GM21526 (cell line): ENCODE data around the gene SPATA18.
"Not testable (repeated sequence)": the region's sequence is repeated elsewhere in the genome, so short reads cannot be mapped to it uniquely, and the experiment has no call there.

Experiments
- ATAC-seq: cut with Tn5 transposase; IDR thresholded peaks from one replicate; pipeline ENCODE4 v1.9.1; 2021; ENCODE audit warnings: moderate library complexity; ENCODE audit not compliant: unreplicated experiment, low FRiP score

The SPATA18 gene

DNA sequence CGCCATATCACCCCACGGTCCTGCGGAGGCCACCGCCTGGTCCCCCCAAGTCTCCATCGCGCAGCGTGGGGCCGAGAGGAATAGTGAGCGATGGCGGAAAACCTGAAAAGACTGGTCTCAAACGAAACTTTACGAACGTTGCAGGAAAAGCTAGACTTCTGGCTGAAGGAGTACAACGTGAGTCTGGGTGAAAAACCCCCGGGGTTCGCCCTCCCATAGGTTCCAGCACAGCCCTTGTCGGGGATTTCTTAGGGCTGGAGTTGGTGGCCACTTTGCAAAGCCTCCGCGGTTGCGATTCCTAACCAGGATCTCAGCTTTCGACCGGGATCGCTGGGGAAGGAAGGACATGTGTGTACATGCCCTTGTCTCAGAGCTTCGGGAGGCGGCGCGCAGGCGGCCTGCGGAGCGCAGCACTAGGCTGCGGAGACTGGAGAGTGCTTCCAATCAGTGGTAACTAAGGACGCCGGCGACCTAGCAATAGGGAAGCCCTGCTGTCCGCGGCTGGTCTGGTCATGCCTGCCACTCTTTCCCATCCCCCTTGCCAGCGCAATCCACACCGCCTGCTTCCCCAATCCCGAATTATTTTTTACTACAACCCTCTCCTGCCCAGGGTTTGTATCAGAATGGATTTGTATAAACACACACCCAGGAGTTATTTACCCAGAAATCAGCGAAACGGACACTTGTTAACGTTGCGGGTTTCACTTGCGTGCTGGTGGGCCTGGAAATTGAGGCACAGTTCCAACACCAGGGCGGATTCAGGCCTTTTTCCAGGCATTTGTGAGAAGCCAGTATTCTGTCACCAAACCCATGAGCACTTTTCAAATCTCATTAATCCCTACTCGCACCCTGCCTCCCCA is 741 bp downstream of the SPATA18 start:
- ATAC-seq = peak; percentile 60

GRCh38 chr4:52052475-52052780 is 1.3 kb downstream of the SPATA18 start:
- peak; percentile 55 for ATAC-seq

DNA sequence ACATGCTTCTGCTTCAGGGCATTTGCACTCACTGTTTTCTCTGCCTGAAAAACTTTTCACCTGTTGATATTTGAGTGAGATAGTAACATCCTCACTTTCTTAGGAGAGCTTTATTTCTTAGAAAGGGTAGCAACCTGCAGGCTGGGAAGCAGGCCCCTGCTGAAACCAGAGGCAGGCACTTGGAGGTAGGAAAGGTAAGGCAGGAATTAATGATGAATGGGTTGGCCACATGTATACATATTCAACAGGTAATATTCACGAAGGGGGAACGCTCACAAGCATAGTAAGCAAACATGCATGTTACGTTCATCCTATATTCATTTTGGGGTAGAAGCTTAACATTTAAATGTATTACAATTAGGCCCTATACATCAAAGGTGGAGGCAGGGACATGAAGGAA is 3.1 kb downstream of the SPATA18 start:
- no peak for ATAC-seq

DNA sequence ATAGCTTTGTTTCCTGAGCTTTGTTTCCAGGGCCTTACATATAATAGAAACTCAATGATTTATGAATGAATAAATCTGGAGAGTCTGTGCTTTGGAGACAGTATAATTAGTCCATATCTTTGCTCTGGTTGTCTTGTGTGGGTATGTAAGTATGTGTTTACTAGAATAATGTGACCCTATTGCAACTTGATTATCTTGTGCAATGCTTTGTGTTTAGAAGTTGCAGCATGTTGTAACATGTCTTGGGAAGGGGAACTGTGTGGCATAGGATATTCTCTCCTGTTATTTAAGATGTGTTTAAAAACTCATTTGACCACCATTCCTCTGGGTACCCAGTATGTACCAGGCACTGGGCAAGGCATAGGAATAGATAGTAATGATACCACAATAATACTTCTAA is 6.1 kb downstream of the SPATA18 start:
- ATAC-seq = no peak

GRCh38 chr4:52058275-52058674 is 7.2 kb downstream of the SPATA18 start:
- ATAC-seq = no peak

- no peak for ATAC-seq
Measured at GRCh38 chr4:52059372-52059771, 8.3 kb downstream of the SPATA18 start.

DNA sequence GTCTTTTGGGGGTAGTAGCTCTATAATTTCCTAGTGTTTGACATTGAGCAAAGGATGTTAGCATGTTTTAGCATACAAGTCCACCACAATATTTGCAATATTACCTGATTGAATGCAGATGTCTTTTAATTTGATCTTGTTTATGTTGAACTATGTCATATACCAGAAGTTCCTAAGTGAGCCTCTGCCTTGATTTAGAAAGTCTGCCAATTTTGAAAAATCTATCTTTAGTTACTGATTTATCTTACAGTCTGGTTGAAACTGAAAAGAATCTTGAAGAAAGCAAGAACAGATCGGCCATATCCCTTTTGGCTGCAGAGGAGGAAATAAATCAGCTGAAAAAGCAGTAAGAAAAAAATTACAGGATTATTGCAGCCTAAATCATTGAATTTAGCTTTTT is 18.5 kb downstream of the SPATA18 start:
- ATAC-seq = no peak

DNA sequence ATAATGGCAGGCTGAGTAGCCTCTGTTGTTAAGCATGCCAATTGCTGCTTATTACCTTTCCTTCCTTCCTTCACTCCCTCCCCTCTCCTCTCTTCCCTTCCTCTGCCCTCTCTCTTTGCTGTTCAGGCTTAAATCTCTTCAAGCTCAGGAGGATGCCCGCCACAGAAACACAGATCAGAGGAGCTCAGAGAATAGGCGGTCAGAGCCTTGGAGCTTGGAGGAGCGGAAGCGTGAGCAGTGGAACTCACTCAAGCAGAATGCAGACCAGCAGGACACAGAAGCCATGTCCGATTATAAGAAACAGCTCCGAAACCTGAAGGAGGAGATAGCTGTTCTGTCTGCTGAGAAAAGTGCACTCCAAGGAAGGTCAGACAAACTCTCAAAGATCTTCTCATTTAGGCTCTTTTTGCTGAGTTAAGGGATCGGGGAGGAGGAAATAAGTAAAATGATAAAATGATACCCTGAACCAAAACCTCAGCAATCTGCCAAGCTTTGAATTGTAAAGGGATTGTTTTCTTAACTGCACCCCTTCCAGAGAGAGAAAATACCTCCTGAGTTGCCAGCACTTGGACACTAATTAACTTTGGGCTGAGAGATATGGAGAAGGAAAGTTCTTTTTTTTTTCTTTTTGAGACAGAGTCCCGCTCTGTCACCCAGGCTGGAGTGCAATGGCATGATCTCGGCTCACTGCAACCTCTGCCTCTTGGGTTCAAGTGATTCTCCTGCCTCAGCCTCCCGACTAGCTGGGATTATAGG is 20.9 kb downstream of the SPATA18 start:
- ATAC-seq = no peak

DNA sequence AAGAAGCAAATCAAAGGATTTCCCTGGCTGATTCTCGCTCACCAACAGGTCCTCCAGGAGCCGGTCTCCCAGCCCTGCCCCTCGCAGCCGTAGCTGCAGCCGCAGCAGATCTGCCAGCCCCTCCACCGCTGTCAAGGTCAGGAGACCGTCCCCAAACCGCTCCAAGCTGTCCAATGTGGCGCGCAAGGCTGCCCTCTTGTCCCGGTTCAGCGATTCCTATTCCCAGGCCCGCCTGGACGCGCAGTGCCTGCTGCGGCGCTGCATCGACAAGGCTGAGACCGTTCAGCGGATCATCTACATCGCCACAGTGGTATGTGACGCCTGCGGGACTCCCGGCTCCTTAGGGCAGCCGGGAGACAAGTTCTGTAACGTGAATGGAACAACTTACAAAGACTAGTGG is 25.6 kb downstream of the SPATA18 start:
- no peak for ATAC-seq

- no peak for ATAC-seq
Measured at GRCh38 chr4:52079659-52080058, 28.6 kb downstream of the SPATA18 start.

DNA sequence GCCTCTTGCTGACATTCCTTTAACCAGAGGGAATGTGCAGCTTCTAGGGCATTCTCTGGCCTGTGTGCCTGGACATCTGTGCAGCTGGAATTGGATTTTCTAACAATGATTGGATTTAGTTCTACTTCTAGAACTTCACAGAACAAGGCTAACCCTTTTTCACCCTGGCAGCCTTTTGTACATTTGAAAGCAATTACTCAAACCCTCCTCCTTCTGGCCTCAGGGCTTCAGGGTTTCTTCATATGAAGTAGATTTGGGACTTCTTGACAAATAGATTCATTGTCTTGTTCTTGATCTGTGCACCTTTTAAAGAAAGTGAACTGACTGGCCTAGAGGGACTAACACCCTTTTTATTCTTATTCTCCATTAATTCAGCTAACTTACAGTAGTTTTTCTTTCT is 30.1 kb downstream of the SPATA18 start:
- no peak for ATAC-seq

- ATAC-seq = not testable (repeated sequence)
Measured at GRCh38 chr4:52086425-52086824, 35.3 kb downstream of the SPATA18 start.

- ATAC-seq = no peak
Measured at GRCh38 chr4:52091801-52092200, 40.7 kb downstream of the SPATA18 start.

DNA sequence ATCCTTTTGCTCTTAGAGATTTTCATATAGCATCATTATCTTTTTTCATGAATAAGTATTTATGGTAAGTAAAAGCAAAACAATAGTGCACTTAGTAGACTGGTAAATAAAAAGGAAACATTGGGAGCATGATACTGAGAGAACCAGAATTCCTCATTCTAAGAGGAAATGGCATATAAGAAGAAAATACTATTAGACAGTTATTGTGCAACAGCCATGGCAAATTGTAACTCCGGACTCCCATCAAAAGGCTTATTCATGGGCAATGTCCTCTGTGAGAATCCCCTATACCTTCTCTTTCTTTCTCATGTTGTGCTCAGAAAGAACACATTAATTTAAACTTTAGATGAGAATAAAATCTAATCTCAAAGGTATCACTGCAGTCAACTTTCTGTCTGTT is 42.4 kb downstream of the SPATA18 start:
- ATAC-seq = no peak

DNA sequence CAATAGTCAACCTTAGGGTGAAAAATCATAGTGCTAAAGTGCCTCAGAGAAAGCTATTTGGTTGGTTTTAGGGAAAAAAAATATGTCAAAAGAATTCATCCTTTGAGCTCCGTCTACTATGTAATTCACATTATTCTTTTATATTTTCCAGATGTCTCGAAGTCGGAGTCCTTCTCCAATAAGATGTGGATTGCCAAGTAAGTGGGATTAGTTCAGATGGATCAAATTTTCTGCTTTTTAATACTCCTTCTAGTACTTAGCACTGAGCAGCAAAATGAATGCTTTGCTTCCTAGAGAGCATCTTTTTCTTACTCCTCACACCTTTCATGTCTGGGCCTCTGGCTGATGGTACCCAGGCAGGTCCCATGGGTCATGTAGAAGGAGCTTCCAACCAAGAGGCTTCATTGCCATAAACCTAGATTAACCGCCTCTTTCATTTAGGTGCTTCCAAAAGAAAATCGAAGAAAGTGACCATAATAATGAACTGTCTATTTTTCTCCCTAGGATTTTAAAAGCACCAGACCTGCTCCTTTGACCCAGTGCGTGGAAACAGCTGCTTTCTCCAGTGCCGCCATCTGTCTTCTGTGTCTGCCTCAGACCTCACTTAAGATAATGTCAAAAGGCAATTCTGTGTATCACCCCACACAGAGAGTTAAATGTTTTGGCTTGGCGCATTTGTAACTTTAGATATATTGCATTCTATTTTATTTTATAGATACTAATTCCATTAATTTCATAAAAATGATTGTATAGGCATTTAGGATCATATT is 43.5 kb downstream of the SPATA18 start:
- no peak for ATAC-seq

DNA sequence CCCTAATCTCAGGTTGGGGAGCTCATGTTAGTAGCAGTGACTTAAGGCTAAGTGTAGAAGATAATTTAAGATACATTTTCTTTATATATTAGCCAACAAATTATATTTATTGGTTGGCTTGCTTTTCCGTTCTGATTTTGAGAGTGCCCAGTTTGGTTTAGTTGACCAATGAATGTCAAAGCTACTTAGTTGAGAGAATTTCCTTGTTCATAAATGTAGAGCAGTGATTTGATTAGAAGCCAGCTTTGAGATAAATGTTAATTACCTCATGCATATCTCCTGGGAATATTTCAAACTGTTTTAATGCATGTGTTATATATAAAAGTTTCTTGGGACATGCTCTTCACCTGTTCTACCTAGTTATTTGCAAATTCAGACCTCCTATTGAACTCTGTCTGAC is 44.3 kb downstream of the SPATA18 start:
- no peak for ATAC-seq

DNA sequence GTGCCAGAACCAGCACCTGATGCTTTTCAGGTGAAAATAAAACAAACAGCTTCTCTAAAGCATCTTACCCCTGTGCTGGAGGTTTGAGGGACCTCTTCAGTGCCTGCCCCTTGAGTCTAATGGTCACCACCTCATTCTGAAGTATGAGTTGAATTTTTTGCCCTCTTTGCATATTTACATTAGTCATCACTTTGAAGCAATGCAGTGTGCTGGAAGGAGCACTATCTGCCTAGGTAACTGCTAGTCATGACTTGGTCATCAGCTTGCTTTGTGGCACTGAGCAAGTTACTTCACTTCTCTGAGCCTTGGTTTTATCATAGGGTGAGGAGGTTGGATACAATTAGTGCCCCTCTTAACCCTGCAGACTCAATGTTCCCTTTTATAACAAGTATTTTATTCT is 44.9 kb downstream of the SPATA18 start:
- no peak for ATAC-seq

GRCh38 chr4:52098618-52099017 is 47.5 kb downstream of the SPATA18 start:
- ATAC-seq = no peak

DNA sequence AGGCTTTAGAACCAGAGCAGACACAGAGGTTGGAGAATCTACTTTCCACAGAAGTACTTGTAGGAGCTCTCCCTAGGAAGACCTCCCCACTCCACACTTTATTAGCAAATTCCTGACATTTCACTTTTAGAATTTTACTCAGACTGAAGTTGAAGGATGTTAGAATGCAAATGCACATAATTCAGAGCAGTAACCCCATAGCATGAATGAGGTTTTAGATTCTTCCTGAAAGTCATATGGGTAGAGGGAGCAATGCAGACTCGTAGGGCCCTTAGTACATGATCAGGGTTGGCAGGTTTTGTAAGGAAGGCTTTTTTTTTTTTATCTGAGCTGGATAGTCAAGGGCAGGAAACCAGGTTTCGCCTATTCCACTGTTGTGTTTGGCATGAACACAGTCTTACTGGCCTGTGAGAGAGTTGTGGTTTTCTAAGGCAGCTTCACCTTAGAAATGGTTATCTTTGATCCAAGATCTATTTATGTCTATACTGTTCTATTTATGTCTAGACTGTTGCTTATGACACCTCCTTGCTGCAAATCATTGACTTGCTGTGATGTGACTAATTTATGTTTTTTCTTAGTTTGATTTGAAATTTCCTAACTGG is 48.9 kb downstream of the SPATA18 start:
- ATAC-seq = no peak

GRCh38 chr4:52102587-52102986 is 51.5 kb downstream of the SPATA18 start:
- no peak for ATAC-seq

DNA sequence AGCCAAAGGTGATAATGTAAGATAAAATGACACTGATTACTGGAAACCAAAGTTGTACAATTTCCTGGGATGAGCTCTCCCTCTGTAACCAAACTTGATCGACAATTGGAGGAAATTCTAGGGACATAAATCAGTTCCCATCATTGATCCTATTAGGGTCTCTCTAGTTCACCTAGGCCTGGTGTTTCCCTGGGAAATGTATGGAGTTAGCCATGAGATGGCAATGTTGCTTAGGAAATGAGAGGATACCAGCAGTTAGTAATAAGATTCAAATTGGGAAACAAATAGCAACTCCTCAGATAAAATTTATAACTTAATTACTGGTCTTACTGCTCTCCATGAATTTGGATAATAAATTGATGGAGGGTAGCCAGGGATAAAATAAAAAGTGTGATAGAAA is 52.2 kb downstream of the SPATA18 start:
- no peak for ATAC-seq
